GM18511 (cell line): ENCODE measurements around the gene FRMD4A.
"Not testable (repeated sequence)": the region's sequence is repeated elsewhere in the genome, so short reads cannot be mapped to it uniquely, and the experiment has no call there.

ENCODE experiments used
- ATAC-seq: cut with Tn5 transposase; IDR thresholded peaks from one replicate; pipeline ENCODE4 v1.9.1; 2021; ENCODE audit warnings: mild to moderate bottlenecking, moderate library complexity; ENCODE audit not compliant: unreplicated experiment

The FRMD4A gene

DNA sequence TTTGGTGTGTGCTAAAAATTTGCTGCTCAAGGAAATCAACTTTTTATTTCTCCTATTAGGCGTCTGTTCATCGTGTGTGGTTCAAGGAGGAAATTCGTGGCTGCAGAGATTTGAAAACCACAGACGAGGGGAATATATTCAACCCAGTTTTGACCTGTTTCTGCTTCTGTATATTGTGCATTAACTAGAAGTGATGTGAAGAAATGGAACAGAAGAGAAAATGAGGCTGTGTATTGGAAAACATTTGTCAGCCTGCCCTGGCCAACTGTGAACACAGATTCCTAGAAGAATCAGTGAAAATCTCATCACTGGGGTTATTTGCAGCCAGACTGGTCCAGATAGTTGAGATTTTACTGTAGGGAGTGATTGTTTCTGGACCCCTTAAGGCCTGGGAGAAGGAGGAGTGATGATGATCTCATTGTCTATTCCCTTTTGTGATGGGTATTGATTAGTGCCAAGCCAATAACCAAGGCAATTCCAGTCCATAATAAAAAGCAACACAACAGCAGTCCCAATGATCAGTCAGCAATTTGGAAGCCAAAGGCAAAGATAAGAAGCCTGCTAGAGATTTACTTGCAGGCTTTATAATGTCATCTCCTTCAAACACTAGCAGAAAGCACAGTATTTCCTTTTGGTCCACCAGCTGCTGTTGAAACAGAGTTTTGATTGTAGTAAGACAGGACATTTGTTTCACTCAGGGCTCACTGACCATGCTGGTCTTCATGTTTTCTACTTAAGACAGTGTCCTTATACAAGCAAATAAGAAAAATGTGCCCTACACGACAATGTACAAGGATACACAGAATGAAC, 404.5 kb downstream of the FRMD4A start:
- peak; percentile 28 for ATAC-seq

DNA sequence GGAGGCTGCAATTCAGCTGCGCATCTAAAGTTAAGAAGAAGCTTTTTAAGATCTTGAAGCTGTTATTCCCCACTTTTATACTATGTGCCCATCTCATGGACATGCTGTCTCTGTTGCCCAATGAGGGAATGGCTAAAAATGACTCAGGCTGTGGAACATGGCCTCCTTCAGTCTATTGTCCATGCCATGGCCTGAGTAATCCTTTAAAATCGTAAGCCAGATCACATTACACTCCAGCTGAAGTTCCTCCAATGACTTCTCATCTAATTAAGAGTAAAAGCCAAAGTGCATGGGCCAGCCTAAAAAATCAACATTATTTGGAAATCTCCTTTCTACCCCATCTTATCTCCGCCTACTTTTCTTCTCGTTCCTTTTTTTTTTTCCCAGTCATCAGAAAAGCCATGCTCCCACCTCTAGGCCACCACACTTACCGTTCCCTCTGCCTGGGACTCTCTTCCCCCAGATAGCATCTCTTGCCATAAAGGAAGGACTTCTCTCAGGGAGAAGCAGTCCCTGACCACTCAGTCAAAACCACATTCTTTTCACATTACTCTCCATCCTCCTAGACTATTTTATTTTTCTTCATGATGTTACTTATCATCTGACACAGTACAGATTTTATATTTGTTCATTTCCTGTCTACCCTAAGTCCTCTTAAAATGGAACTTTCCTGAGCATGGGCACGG, 406.5 kb downstream of the FRMD4A start:
- ATAC-seq: no peak

DNA sequence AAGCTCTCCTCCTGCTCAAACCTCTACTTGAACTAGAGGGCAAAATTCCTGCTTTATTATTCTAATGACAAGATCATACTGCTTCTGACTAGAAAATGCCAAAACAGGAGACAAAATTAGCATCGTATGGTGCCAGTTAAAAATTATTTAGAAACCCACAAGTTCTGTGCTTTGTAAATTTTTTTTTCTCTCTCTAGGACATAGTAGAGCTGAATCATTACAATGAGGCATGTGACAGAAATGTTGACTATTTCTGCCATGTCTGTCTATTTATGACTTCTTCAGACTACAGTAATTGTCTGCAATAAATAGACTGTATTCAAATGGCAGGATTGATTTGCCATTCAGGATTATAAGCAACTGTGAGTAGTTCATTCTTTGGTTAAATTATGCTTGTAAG, 408.1 kb downstream of the FRMD4A start:
- ATAC-seq: no peak

DNA sequence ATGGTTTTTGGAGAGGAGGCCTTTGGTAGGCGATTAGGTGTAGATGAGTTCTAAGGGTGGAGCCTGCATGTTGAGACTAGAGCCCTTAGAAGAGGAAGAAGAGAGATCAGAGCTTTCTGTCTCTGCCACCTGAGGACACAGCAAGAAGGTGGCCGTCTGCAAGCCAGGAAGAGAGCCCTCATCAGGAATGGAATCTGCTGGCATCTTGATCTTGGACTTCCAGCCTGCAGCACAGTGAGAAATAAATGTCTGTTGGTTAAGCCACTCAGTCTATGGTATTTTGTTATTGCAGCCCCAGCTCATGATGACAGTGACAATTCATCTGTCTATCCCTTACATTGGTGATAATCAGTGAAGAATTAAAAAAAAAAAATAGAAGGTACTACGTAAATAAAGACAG, 408.8 kb downstream of the FRMD4A start:
- ATAC-seq: no peak

DNA sequence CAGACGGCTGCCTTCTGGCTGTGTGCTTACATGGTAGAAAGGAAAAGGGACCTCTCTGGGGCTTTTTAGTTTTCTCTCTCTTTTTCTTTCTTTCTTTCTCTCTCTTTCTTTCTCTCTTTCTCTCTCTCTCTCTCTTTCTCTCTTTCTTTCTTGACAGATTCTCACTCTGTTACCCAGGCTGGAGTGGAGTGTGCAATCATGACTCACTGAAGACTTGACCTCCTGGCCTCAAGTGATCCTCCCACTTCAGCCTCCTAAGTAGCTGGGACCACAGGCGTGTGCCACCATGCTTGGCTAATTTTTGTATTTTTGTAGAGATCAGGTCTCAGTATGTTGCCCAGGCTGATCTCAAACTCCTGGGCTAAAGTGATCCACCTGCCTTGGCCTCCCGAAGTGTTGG, 409.6 kb downstream of the FRMD4A start:
- ATAC-seq: not testable (repeated sequence)

DNA sequence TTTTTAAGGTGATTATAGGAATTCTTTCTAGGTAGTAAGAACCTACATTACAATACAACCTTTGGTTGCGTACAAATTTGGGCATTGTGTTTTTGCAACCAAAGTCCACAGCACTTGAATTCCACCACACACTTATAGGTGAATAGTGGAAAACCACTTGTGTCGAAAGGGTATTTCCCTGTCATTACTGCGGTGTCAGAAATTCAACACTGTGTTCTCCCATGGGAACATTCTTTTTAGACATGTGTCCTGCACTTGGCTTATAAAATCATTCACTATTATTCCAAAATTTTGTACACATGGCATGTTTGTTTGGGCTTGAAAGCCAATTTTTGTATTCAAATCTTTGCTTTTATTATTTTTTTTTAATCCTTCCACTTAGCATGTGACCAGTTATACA, 410.3 kb downstream of the FRMD4A start:
- ATAC-seq: no peak

DNA sequence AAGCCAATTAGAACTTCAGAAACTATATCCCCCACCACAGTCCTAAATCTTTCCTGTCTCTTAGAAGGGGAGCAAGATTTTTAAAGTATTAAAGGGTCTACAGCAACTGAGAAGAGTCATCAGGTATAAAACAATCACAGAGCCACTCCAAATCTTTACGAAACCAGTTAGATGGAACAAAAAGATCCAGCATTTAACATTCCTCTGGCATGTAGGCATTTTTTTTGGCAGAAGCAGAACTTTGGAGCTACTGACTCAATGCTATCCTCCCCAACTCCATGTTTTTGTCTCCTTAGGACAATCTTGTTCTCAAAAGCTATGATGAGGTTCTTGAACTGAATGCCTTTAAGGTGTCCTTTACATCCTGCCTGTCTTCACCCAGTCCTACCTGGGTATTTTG, 410.7 kb downstream of the FRMD4A start:
- no peak for ATAC-seq

DNA sequence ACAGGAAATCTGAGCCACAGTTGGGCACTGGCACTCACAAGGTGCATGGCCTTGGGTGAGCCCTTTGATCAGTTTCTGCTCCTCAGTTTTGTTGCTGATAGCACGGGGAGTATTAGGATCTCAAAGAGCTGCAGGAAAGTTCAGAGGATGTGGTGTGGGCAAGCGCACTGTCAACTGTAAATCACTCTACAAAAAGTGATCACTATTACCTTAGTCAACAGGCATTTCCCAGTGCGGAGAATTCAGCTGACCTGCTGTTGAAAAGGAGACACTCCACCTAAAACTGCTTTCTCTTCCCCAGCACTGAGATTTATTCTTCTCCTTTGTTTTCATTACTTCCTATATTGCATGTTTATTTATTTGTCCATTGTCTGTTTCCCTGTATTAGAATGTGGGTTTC, 412.9 kb downstream of the FRMD4A start:
- no peak for ATAC-seq

DNA sequence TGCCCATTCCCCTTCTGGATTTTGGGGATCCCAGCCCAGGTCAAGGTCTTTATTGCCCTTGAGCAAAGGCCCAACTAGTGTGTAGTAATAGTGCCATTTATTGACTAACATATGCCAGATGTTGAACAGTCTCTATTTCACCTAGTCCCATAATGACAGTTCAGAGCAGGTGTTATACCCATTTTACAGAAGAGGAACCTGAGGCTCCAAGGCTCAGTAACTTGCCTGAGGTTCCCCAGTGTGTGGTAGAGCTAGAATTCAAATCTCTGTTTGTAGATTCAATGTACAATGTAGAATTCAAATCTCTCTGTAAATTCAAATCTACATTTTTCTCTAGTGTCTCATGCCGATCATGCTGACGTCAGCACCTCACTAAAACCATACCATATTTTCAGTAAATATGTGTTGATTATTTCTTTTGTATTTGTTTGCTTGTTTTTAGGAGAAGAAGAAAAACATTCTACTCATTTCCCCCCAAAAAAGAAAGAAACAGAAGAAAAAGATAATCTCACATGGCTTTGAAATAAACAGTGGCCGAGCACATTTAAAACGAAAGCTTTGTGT, 414.3 kb downstream of the FRMD4A start:
- ATAC-seq: no peak

DNA sequence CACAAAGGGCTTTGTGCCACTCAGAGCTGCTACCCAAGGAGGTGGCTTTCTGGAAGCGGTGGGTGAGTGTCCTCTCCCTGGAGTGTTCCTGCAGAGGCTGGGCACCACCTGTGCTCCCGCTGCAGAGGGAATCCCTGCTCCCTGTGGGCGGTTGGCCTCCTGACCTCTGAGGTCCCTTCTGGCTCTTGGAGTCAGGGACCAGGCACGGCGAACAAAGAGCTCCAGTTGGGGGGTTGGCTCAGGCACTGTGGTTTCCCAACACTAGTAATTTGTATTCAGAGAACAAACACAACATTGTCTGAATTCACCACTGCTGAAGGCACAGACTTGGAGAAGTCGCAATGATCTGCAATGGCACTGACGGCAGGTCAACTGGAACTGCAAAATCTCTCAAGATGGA, 415.0 kb downstream of the FRMD4A start:
- no peak for ATAC-seq

DNA sequence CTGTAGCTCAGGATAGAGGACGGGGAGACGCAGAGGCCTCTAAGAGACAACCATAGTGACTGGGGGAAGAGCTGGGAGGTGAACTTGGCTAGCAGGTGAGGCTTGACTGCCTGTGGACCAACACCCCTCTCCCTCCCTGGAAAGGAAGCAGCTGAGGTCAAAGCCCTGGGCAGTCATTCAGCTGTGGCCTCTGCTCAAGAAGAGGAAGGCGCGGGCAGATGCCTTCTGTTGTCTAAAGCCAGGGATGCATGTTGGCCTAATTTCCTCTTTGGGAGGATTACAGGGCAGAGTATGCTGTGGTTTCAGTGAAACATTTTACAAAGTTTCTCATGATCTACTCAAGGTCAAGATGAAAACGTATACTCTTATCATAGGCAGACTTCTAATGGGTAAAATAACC, 416.8 kb downstream of the FRMD4A start:
- no peak for ATAC-seq

DNA sequence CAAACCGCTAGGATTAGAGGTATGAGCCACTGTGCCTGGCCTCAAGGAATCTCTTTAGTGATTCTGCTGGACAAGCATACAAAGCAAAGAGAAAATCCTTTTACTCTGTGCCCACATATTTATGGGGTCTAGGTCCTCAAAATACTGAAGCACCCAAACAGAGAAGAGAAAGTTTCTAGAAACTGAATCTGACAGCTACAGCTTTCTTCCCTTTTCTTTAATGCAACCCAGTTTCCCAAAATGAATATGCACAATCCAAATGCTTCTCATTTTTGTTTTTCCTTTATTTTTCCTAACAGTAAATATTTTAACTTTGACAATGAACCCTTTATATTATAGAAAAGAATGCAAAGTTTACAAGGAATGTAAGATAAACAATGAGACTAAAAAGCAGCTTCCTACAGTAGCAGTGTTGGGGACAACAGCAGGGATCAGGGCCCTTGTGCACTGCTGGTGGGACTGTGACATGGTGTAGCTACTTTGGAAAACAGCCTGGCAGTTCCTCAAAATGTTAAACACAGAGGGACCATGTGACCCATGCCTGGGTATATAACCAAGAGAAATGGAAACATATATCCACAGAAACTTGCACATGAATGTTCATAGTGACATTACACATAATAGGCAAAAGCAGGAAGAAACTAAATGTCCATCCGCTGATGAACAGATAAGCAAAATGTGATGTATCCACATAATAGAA, 418.8 kb downstream of the FRMD4A start:
- ATAC-seq: no peak

DNA sequence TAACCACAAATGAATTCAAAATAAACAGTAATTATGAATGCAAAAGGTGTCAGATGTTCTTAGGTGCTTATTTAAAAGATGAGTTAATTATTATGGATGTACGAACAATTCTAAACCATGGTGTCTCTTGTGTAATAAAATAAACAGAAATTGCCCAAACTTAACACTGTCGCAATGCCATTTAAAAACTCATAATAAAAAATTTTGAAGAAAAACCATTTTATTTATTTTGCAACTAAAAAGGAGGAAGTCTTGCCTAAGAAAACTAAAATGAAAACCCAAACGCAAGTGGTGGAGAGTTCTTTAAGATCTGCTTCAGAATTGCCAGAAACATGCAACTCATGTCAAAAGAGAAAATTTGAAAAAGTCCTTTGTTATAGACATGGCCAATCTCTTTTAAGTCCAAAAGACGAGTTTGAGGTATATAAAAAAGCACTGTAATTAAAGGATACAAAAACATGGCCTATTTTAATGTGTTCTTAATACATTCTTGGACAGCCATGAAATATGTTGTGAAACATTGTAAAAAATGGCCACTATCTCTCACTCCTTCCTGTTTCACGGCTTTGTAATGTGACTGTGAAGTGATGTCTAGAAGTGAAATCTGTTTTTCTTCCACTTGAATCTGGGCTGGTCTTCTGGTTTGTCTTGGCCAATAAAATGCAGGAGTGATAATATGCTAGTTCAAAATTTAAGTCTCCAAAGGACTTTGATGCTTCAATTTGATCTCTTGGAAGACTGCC, 421.0 kb downstream of the FRMD4A start:
- ATAC-seq: no peak

DNA sequence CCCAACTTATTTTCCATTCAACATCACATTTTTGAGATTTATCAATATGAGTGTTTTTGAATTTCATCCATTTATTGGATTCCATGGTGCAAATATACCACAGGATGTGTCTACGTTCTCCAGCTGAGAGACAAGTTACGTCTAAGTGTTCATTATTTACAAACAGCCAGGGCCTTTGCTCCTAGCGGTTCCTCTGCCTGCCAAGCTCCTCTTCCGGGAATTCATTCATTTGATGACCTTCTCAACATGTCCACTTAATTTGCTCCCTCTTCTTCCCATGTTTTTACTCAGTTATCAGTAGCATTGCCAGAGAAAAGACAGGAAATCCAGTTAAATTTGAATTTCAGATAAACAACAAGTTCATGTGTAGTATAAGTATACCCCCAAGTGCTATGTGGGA, 422.2 kb downstream of the FRMD4A start:
- no peak for ATAC-seq

DNA sequence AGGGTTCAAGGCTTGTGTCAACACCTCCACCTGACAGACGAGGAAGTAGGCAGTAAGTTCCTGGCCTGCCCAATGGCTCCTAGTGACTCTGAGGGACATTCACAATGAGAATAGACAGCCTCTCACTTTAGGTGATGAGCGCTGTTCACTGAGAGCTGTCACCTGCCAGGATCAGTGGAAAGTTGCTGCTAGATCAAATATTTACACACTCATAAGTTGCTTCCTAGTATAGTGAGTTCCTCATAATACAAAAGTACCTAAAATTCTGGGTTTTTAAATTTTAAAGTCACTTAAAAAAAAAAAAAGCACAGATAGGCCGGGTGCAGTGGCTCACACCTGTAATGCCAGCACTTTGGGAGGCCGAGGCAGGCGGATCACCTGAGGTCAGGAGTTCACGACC, 423.2 kb downstream of the FRMD4A start:
- ATAC-seq: no peak

DNA sequence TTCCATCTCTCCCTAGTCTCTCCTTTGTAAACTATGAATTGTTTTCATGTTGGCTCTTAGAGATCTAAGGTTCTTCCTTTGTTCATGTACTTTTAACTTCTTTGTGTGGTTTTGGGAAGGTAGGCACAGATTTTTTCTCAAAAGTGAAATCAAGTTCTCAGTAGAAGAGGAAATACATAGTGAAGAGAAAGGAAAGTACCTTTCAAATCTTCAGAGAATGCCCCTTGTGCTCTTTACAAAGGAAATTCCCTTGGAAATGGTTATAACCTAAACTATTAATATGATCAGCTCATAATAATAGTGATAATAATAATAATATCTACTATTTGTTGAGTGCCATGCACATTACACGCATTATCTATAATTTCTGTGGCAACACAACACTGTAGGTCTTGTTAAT, 425.4 kb downstream of the FRMD4A start:
- ATAC-seq: no peak

DNA sequence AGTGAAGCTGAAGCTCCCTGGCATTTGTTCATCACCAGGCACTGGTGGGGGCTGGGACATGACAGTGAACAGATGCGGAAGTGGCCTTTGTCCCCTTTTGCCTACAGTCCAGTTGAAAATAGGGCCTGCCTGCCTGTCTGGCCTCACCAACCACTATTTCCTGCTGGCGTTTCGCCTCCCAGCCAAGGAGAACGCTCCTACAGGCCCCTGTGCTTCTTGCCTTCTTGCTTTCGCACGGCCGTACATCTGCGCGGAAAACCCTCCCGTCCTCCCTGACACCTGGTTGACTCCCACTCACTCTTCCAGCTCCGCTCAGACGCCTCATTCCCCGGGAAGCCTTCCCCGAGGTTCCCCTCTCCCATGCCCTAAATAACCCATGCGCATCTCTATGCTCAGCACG, 426.7 kb downstream of the FRMD4A start:
- no peak for ATAC-seq

DNA sequence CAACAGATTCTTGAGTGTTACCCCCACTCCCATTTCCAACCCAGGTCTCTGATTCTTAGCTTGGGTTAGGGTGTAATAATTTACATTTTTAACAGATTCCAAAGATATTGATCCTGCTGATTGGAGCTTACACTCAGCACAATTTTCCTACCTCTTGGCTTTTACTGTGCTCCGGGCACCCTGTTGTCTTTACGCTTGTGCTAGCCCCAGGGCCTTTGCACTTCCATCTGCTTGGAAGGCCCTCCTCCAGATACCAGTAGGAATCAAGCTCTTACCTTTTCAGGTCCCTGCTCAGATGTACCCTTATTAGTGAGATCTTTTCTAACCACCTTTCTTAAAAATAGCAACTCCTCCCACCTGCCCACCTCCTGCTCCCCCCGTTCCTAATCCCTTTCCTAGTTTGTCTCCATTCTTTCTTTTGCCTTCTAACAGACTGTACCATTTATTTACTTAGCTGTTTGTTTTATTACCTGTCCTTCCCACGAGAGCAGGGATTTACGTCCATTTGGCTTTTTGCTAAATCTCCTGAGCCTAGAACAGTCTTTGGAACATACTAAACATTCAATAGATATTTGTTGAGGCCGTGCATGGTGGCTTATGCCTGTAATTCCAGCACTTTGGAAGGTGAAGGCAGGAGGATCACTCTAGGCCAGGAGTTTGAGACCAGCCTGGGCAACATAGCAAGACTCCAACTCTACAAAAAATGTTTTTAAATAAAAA, 427.7 kb downstream of the FRMD4A start:
- ATAC-seq: no peak

DNA sequence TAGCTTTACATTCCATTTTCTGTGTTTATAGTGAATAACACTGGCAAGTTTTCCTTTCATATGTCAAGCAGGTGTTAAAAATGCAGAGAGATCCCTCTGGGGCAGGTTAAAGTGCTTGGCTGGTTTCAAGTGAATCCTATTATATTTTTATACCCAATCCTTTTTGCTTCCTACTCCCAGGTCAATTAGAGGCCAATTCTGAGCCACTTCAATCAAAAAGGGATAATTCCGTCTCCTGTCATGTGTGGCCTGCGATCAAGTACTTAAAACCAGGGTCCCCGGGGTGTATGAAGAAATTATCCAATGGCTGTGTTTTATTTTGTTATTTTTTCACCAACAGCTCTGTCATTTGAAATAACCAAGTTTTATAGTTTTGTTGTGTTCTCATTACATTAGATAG, 430.8 kb downstream of the FRMD4A start:
- no peak for ATAC-seq

DNA sequence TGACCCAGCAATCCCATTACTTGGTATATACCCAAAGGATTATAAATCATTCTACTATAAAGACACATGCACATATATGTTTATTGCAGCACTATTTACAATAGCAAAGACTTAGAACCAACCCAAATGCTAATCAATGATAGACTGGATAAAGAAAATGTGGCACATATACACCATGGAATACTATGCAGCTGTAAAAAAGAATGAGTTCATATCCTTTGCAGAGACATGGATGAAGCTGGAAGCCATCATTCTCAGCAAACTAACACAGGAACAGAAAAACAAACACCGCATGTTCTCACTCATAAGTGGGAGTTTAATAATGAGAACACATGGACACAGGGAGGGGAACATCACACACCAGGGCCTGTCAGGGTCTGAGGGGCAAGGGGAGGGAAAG, 434.6 kb downstream of the FRMD4A start:
- not testable (repeated sequence) for ATAC-seq
